Activated CD4-positive, alpha-beta T cell treated with anti-CD3 and anti-CD28 coated beads for 4 hours (primary cell): Measurements from ENCODE around the gene MYL6B.

Source experiments
- DNase-seq, 2 donors: peaks; one replicate each; pipeline ENCODE4 v3.0.0-alpha.2; 2020

The MYL6B gene

GRCh38 chr12:56124133-56124532, 28.3 kb upstream of the MYL6B start:
- DNase-seq = no peak

GRCh38 chr12:56126732-56127239, 25.6 kb upstream of the MYL6B start:
- no peak for DNase-seq

- DNase-seq = no peak
These were observed 24.9 kb upstream of the MYL6B start for GRCh38 chr12:56127485-56127887.

- peak; percentile 95 to 97 for DNase-seq
These were observed 24.3 kb upstream of the MYL6B start, which contains the start of gene ESYT1 for GRCh38 chr12:56127888-56128669. Gene ESYT1, plus strand, starts transcription at chr12:56128267. Its CDS starts 53 bp downstream, at chr12:56128320.

- DNase-seq = no peak
These were observed 23.6 kb upstream of the MYL6B start for GRCh38 chr12:56128670-56129205.

GRCh38 chr12:56129206-56129941, 23.0 kb upstream of the MYL6B start:
- DNase-seq = peak; percentile 58 to 69

GRCh38 chr12:56129942-56130495, 22.4 kb upstream of the MYL6B start:
- no peak for DNase-seq

- no peak for DNase-seq
These were observed 21.5 kb upstream of the MYL6B start for GRCh38 chr12:56130876-56131275.

- no peak for DNase-seq
These were observed 17.5 kb upstream of the MYL6B start for GRCh38 chr12:56134897-56135296.

- no peak for DNase-seq
These were observed 14.4 kb upstream of the MYL6B start for GRCh38 chr12:56137853-56138571.

- DNase-seq = no peak
These were observed 10.2 kb upstream of the MYL6B start for GRCh38 chr12:56141946-56142784.

- no peak for DNase-seq
These were observed 9.2 kb upstream of the MYL6B start for GRCh38 chr12:56143217-56143616.

GRCh38 chr12:56143870-56144269, 8.5 kb upstream of the MYL6B start:
- no peak for DNase-seq

GRCh38 chr12:56145217-56145616, 7.2 kb upstream of the MYL6B start:
- no peak for DNase-seq

- DNase-seq = no peak
These were observed 5.6 kb upstream of the MYL6B start for GRCh38 chr12:56146492-56147460.

- no peak for DNase-seq
These were observed 1.8 kb upstream of the MYL6B start for GRCh38 chr12:56150563-56150962.

- peak; percentile 65 to 70 for DNase-seq
These were observed 685 bp upstream of the MYL6B start for GRCh38 chr12:56151672-56152131.

- no peak for DNase-seq
These were observed 630 bp downstream of the MYL6B start for GRCh38 chr12:56152756-56153677.

- no peak for DNase-seq
These were observed 1.3 kb downstream of the MYL6B start for GRCh38 chr12:56153678-56154065.
